Psoas muscle (tissue), 8 donors: Measurements from ENCODE around the gene DPY19L3. TPM values are rescaled to one million over a fixed set of nuclear protein-coding genes. Genes with fewer than 3 reads are reported as not detected.

Experiments
- ATAC-seq, 4 donors: fragments of 200-7000 bp; cut with Tn5 transposase; one replicate each; pipeline ENCODE4 v1.9.1; 2020; ENCODE audit warnings: moderate library complexity in 3 of 4, mild to moderate bottlenecking in 2 of 4
- DNase-seq, 2 donors: peaks; one replicate each; pipeline ENCODE4 v3.0.0-alpha.2; 2020
- H3K27ac ChIP-seq: fragments of 200-600 bp; one replicate; pipeline ENCODE4 v1.8.0; 2022
- H3K27me3 ChIP-seq, 3 donors: fragments of 200-600 bp in 1 of 3; one replicate each; pipeline versions ENCODE4 v1.6.1 to v1.8.0; 2013 to 2022; ENCODE audit warnings: low read length in 2 of 3, mild to moderate bottlenecking in 2 of 3, moderate library complexity in 1 of 3; ENCODE audit not compliant: insufficient read depth in 3 of 3
- H3K36me3 ChIP-seq, 2 donors: fragments of 200-600 bp in 1 of 2; one replicate each; pipeline versions ENCODE4 v1.6.1 to v1.8.0; 2013 to 2022; ENCODE audit warnings: low read depth in 1 of 2, mild to moderate bottlenecking in 1 of 2, moderate library complexity in 1 of 2; ENCODE audit not compliant: insufficient read depth in 1 of 2
- H3K4me1 ChIP-seq: fragments of 200-600 bp; one replicate; pipeline ENCODE4 v1.8.0; 2022
- H3K4me3 ChIP-seq: fragments of 200-600 bp; one replicate; pipeline ENCODE4 v1.8.0; 2022; ENCODE audit warnings: mild to moderate bottlenecking
- H3K9me3 ChIP-seq: fragments of 200-600 bp; one replicate; pipeline ENCODE4 v1.8.0; 2022
- CTCF ChIP-seq: fragments of 200-600 bp; IDR thresholded peaks from one replicate; pipeline ENCODE4 v1.8.0; 2022; ENCODE audit warnings: antibody characterized with exemption
- WGBS, 3 donors: extraction: QIAGEN DNeasy Blood & Tissue Kit; methylation state at CpG; one replicate each; pipeline versions ENCODE4 v1.1.6 to v1.1.7; 2013; 5-methylcytosine and 5-hydroxymethylcytosine counted together
- intact Hi-C, 2 donors: fragments of 100-400 bp; cut with DNase I; formaldehyde crosslinking; loops; one replicate each; pipeline versions ENCODE4 v1.11.0 to v1.14.2; 2022
- polyA plus RNA-seq, 3 donors: library from polyadenylated mRNA; stranded (reverse); fragments of 200-250 nt; gene quantifications; one replicate each; pipeline ENCODE4 v1.2.3, GENCODE V29; 2013
- total RNA-seq, 4 donors: library from RNA; stranded (reverse); fragmentation: NEBNext Ultra II Directional in 2 of 4; extraction: Animal tissue kit (Norgen Biotek cat#: 25700) in 2 of 4; gene quantifications; one replicate each; pipeline versions ENCODE4 v1.2.1 to v1.2.4, GENCODE V29; 2021 to 2023
- donor health status: healthy with polysubstance abuse.
- donor health status: DM: no; HTN: no; CAD: no; lungs with moderate emphysema.
- donor health status: Bipolar disorder and iron deficiency.
- donor health status: healthy.
- donor health status: DM: yes; HTN: yes; CAD: no.
- donor health status: DM: no; HTN: no; CAD: no.
- donor health status: DM: no; HTN: no; CAD: no.
- donor health status: DM: yes; HTN: yes; CAD: no.

DPY19L3 gene
- total and polyA plus RNA-seq, 7 donors: 1.6 to 4.8 (median 3.7) TPM

GRCh38 chr19:32387701-32388392 lies 17.7 kb upstream of the DPY19L3 start:
- H3K4me1 ChIP-seq: no peaks in the 10 kb centered on the region
- ATAC-seq (peak in 2 of 4 donors; percentile 63 to 69), DNase-seq (no peak)
- no peaks in the 10 kb centered on the region for H3K27me3 ChIP-seq
- H3K27ac ChIP-seq: no peak overlapping the region
- 64 to 67% (median 64%) methylated on average over 7 of the region's 7 CpGs for WGBS, 3 donors
- no peaks in the 10 kb centered on the region for H3K9me3 ChIP-seq
- no peak for TF ChIP-seq CTCF
- peaks cover 2 to 21% of the 10 kb centered on the region in 2 donors for H3K36me3 ChIP-seq
- H3K4me3 ChIP-seq: no peak overlapping the region
- intact Hi-C loops: no loop called here

GRCh38 chr19:32388393-32388855 lies 17.1 kb upstream of the DPY19L3 start:
- ATAC-seq: no peak
- H3K36me3 ChIP-seq: peaks cover 0 to 16% of the 10 kb centered on the region in 2 donors
- TF ChIP-seq CTCF: no peak
- H3K9me3 ChIP-seq: no peaks in the 10 kb centered on the region
- intact Hi-C loops: no loop called here
- H3K4me1 ChIP-seq: no peaks in the 10 kb centered on the region
- H3K27me3 ChIP-seq: no peaks in the 10 kb centered on the region
- DNase-seq: no peak
- H3K4me3 ChIP-seq: no peak overlapping the region
- H3K27ac ChIP-seq: no peak overlapping the region
- 89 to 94% (median 94%) methylated on average over 3 of the region's 3 CpGs for WGBS, 3 donors

GRCh38 chr19:32392901-32393300 lies 12.7 kb upstream of the DPY19L3 start:
- H3K9me3 ChIP-seq: no peaks in the 10 kb centered on the region
- TF ChIP-seq CTCF: no peak
- H3K27ac ChIP-seq: no peak overlapping the region
- DNase-seq (no peak), ATAC-seq (no peak)
- WGBS, 3 donors: 83 to 94% (median 92%) methylated on average over 3 of the region's 3 CpGs
- intact Hi-C loops: no loop called here
- no peaks in the 10 kb centered on the region for H3K4me1 ChIP-seq
- H3K27me3 ChIP-seq: no peaks in the 10 kb centered on the region
- H3K36me3 ChIP-seq: peaks cover 0 to 5% of the 10 kb centered on the region in 2 donors
- no peak overlapping the region for H3K4me3 ChIP-seq

DNA sequence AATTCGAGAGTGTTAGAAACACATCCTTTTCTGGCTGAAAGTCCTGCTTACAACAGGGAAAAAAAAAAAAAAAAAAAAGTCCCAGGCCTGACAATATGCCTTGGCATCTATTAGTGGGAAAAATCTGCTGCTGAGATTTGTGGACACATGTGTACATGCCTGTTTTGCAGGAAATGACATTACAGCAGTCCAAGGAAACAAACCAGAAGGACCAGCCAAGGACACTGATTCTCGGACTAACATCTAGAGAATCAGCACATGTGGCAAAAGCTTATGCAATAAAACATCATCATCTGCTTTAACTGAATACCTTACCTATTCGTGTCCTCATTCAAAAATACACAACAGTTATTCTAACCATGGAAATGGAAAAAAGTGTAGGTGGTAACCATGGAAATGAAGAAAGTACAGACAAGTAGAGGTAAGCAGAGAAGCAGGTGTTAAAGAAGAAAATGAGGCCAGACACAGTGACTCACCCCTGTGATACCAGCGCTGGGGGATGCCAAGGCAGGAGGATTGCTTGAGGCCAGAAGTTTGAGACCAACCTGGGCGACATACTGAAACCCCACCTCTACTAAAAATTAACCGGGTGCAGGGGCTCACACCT lies 9.4 kb upstream of the DPY19L3 start:
- H3K4me1 ChIP-seq: no peaks in the 10 kb centered on the region
- ATAC-seq (no peak), DNase-seq (no peak)
- H3K4me3 ChIP-seq: no peak overlapping the region
- H3K27ac ChIP-seq: no peak overlapping the region
- no peaks in the 10 kb centered on the region for H3K9me3 ChIP-seq
- intact Hi-C loops: no loop called here
- no peaks in the 10 kb centered on the region for H3K27me3 ChIP-seq
- WGBS, 3 donors: 69 to 76% (median 75%) methylated on average over 6 of the region's 6 CpGs
- TF ChIP-seq CTCF: no peak
- peaks cover 0 to 5% of the 10 kb centered on the region in 2 donors for H3K36me3 ChIP-seq
